Activated CD8-positive, alpha-beta memory T cell treated with anti-CD3 and anti-CD28 coated beads for 36 hours (primary cell): ENCODE data around the gene ARPC1B. TPM values are rescaled to one million over a fixed set of nuclear protein-coding genes. Genes with fewer than 3 reads are reported as not detected.

Source experiments
- CTCF ChIA-PET: fragments of 350-600 bp; sonication (Branson Sonifier 250); formaldehyde crosslinking; loops from one replicate; lab custom pipeline; 2021; ENCODE audit warnings: antibody characterized with exemption; lab: Charles Lee
- POLR2A ChIA-PET: fragments of 350-600 bp; sonication (Branson Sonifier 250); formaldehyde crosslinking; loops from one replicate; lab custom pipeline; 2021; ENCODE audit warnings: antibody characterized with exemption; lab: Charles Lee
- total RNA-seq, 2 experiments: library from RNA; stranded (reverse); gene quantifications; one replicate each; pipeline ENCODE4 v1.2.3, GENCODE V29; 2021

ARPC1B gene
- total RNA-seq, 2 experiments from 2014 or later = 267 to 276 TPM

DNA sequence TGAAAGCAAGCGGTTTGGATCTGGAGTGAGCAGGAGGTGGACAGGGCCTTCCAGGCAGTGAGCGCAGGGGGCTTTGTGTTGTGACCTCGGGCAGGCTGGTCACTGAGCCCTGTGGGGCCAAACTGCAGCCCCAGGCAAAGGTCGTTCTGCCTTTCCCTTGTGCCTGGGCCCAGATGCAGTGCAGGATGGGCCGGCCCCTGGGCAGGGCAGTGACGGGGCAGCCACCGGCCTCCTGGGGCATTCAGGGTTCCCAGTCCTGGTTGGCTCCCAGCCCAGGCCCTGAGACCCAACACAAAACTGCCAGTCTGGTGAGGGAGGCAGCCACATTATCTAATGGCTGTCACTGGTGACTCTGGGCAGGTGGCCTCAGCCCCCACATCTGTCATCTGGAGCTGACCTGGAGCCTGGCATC lies 7.1 kb downstream of the ARPC1B start:
- ChIA-PET POLR2A (interaction anchor here (0.6 kb wide), 1 partner anchor 52 kb away, joined by 4 read pairs; no protein-coding TSS in a partner anchor), CTCF (no interaction called here)

DNA sequence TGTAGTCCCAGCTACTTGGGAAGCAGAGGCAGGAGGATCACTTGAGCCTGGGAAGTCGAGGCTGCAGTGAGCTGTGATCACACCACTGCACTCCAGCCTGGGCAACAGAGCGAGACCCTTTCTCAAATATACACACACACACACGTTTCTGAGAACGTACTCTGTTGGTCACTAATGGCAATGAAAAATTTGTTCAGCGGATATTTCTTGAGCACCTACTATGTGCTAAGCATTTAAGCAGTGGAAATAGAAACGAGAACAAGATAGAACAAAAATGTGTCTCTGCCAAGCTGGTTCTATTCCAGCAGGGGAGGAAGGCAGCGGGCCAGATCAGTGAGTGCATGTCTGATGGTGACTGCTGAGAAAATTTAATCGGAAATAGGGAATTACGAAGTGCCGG lies 8.7 kb downstream of the ARPC1B start:
- ChIA-PET CTCF (no interaction called here), POLR2A (no interaction called here)

DNA sequence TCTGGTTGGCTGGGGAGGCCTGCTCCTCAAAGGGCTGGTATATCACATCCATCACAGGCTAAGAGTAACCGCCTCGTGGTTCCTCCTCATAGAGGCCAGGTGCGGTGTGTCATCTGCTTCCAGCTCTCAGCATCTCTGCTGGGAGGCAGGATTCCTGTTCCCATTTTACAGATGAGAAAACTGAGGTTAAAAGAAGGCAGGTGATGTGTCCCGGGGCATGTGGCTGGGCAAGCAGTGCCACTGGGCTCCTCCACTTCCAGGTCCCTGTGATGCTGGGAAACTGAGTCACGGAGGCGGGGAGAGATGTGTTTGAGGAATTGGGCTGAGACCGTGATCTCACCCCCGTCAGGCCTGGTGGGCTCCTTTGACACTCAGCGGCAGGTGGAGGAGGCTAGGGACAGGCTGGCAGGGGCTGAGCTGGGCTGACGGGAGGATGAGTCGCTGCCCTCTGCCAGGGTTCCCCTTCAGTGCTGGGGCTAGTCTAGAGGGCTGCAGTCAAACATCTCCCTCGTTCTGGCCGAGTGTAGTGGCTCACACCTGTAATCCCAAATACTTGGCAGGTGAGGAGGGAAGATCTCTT lies 9.4 kb downstream of the ARPC1B start:
- POLR2A ChIA-PET = no interaction called here
- CTCF ChIA-PET = no interaction called here

DNA sequence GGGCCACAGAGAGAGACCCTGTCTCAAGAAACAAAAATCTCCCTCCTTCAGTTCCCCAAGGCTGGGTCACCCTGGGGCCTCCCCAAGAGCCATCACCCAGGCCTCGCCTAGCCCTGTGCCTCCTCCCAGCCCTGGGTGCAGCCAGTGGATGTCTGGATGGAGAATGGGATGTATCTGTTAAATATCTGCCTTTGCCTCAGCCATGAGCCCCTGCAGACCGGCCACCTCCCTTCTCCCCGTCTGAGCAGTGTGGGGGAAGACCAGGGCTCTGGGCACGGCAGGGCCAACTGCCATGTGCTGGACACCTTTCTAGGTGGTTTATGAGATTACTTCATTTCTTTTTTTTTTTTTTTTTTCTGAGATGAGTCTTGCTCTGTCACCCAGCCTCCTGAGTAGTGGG lies 10.0 kb downstream of the ARPC1B start:
- ChIA-PET POLR2A (interaction anchor here (1.1 kb wide), 1 partner anchor 10 kb away, joined by 12 read pairs; no protein-coding TSS in a partner anchor), CTCF (no interaction called here)

DNA sequence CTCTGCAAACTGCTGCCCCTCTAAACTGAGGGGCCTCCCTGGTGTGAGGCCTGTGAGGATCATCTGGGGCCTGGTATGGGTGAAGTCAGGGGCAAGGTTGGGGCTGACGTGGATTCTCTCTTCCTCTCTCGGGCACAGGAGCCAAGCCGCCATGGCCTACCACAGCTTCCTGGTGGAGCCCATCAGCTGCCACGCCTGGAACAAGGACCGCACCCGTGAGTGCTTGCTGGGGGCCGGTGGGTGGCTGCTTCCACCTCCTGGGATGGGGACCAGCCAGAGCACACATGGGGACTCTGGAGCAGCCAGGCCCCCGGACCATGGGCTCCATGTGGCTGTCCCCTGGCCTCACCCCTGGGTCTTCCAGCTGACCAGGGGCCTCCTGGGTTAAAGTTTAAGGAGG lies 11.0 kb downstream of the ARPC1B start:
- POLR2A ChIA-PET = interaction anchor here (1.1 to 1.5 kb wide), 2 partner anchors 9 to 10 kb away, joined by 7 to 12 read pairs; no protein-coding TSS in a partner anchor
- CTCF ChIA-PET = no interaction called here

DNA sequence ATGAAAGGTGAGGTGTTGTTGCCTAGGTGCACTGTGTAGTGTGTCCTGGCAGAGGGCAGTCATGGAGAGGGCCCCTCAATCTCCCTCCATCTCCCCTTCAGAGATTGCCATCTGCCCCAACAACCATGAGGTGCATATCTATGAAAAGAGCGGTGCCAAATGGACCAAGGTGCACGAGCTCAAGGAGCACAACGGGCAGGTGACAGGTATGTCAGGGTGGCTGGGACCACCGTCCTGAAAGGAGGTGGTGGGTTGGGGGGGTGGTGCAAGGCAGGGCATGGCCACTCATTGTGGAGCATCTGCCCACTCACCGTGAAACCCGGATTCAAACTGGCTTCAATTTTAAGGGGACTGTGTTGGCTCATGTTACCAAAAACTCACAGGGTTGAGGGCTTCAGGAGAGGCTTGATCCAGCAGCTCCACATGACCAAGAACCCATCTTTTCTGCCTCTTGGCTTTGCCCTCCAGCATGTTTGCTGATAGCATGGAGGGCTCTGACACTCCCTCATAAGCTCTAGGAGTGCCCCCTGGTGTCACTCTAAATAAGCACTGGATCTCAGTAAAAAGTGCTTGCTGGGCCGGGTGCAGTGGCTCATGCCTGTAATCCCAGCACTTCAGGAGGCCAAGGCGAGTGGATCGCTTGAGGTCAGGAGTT lies 12.2 kb downstream of the ARPC1B start:
- CTCF ChIA-PET = interaction anchor here (0.7 to 1.3 kb wide), 3 partner anchors 14 to 73 kb away, joined by 3 to 5 read pairs (median 4); no protein-coding TSS in a partner anchor
- POLR2A ChIA-PET = interaction anchor here (0.6 to 0.8 kb wide), 2 partner anchors 17 to 1163 kb away, joined by 4 to 9 read pairs; no protein-coding TSS in a partner anchor

DNA sequence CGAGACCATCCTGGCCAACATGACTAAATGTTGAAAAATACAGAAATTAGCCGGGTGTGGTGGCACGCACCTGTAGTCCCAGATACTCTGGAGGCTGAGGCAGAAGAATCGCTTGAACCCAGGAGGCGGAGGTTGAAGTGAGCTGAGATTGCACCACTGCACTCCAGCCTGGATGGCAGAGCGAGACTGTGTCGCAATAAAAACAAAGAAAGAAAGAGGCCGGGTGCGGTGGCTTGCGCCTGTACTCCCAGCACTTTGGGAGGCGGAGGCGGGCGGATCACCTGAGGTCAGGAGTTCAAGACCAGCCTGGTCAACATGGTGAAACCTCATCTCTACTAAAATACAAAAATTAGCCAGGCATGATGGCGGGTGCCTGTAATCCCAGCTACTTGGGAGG lies 12.7 kb downstream of the ARPC1B start:
- CTCF ChIA-PET = interaction anchor here (1.0 to 1.3 kb wide), 2 partner anchors 14 to 17 kb away, joined by 4 to 5 read pairs; no protein-coding TSS in a partner anchor
- POLR2A ChIA-PET = interaction anchor here (0.6 to 0.8 kb wide), 2 partner anchors 17 to 1163 kb away, joined by 4 to 9 read pairs; no protein-coding TSS in a partner anchor

DNA sequence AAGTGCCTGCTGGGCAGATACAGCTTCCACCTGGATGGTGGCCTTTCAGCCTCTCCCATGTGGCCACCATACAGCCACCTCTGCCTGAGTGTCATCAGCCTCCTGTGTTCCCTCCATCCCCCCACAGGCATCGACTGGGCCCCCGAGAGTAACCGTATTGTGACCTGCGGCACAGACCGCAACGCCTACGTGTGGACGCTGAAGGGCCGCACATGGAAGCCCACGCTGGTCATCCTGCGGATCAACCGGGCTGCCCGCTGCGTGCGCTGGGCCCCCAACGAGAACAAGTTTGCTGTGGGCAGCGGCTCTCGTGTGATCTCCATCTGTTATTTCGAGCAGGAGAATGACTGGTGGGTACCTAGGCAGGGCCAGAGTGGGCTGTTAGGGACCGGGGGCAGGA lies 13.4 kb downstream of the ARPC1B start:
- CTCF ChIA-PET = no interaction called here
- POLR2A ChIA-PET = no interaction called here

DNA sequence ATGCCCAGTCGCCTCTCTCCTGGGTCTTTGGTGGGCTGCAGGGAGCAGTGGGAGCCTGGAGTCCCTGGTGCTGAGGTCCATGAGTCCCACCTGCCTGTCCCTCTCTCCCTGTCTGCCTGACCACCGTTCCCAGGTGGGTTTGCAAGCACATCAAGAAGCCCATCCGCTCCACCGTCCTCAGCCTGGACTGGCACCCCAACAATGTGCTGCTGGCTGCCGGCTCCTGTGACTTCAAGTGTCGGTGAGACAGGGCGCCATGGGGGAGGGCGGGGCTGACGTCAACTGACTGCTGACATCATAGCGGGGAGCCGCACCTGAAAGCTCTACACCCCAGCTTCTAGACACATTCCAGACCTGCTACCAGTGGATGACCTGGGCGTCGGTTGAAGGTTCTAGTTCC lies 15.2 kb downstream of the ARPC1B start:
- ChIA-PET CTCF (interaction anchor here (1.5 kb wide), 1 partner anchor 11 kb away, joined by 5 read pairs; no protein-coding TSS in a partner anchor), POLR2A (interaction anchor here (0.6 kb wide), 2 partner anchors 17 to 70 kb away, joined by 3 read pairs; no protein-coding TSS in a partner anchor)

DNA sequence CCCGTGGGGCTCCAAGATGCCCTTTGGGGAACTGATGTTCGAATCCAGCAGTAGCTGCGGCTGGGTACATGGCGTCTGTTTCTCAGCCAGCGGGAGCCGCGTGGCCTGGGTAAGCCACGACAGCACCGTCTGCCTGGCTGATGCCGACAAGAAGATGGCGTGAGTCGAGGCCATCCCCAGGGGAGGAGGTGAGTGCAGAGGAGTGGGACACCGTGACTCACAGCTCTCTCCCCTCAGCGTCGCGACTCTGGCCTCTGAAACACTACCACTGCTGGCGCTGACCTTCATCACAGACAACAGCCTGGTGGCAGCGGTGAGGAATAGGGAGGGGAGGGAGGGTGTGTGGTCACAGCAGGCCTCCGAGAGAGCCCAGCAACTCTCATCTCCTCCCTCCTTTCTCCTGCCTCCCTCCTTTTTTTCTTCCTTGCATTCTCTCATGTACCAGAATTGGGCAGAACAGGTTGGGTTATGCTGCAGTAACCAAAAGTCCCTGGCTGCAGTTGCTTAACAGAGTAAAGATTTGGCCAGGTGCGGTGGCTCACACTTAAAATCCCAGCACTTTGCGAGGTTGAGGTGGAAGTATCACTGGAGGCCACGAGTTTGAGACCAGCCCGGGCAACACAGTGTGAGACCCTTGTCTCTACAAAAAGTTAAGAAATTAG lies 16.5 kb downstream of the ARPC1B start:
- CTCF ChIA-PET = interaction anchor here (1.5 to 2.1 kb wide), 2 partner anchors 9 to 17 kb away, joined by 5 to 9 read pairs; partner anchors contain the start of genes BUD31 and PDAP1
- POLR2A ChIA-PET = interaction anchor here (0.7 to 0.8 kb wide), 2 partner anchors 8 to 52 kb away, joined by 3 to 4 read pairs; no protein-coding TSS in a partner anchor

DNA sequence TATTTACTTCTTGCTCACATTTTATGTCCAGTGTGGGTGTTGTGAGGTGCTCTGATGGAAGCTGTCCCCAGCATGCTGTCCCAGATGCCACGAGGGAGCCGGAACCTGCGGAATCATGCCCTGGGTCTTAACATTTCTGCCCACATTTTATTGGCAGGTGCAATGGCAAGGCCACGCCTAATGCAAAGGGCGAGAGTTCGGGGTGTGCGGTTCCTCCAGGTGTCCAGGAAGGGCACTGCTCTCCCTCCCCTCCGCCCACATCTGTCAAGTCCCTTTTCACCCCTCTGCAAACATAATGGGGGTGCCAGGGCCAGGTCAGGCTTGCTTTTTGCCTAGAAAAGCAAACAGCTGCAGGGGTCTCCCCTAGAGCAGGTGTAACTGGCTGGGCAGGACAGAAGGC lies 17.5 kb downstream of the ARPC1B start:
- POLR2A ChIA-PET = interaction anchor here (0.6 to 4.6 kb wide), 3 partner anchors 15 to 72 kb away, joined by 3 to 38 read pairs (median 5); partner anchors contain the start of genes BUD31 and PDAP1
- CTCF ChIA-PET = interaction anchor here (0.6 to 2.1 kb wide), 5 partner anchors 10 to 25 kb away, joined by 3 to 9 read pairs (median 4); partner anchors contain the start of genes BUD31 and PDAP1

DNA sequence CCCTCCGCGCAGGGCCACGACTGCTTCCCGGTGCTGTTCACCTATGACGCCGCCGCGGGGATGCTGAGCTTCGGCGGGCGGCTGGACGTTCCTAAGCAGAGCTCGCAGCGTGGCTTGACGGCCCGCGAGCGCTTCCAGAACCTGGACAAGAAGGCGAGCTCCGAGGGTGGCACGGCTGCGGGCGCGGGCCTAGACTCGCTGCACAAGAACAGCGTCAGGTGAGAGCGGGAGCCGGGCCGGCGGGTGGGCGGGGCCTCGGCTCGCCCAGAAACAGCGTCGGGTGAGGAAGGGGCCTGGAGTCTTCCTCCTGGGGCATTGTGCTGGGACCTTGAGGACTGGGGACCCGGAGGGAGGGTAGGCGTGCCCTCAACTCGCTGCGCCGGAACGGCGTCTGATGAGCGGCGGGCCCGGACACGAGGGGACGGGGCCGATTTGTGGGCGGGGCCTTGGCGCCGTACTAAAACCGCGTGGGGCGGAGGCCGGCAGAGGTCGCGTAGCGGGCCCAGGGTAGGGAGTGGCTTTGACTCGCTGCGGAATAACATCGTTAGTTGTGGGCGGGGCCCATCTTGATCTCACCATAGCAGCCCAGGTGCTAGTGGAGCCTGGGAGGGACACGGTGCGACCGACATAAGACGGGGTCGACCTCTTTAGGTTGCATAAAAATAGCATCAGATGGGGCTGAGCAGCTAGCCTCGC lies 18.3 kb downstream of the ARPC1B start:
- POLR2A ChIA-PET = interaction anchor here (0.5 to 4.6 kb wide), 4 partner anchors 14 to 755 kb away, joined by 3 to 38 read pairs (median 6); partner anchors contain the start of genes BUD31 and PDAP1
- CTCF ChIA-PET = interaction anchor here (0.6 to 2.1 kb wide), 5 partner anchors 10 to 55 kb away, joined by 3 to 9 read pairs (median 4); partner anchors contain the start of genes BUD31 and PDAP1

DNA sequence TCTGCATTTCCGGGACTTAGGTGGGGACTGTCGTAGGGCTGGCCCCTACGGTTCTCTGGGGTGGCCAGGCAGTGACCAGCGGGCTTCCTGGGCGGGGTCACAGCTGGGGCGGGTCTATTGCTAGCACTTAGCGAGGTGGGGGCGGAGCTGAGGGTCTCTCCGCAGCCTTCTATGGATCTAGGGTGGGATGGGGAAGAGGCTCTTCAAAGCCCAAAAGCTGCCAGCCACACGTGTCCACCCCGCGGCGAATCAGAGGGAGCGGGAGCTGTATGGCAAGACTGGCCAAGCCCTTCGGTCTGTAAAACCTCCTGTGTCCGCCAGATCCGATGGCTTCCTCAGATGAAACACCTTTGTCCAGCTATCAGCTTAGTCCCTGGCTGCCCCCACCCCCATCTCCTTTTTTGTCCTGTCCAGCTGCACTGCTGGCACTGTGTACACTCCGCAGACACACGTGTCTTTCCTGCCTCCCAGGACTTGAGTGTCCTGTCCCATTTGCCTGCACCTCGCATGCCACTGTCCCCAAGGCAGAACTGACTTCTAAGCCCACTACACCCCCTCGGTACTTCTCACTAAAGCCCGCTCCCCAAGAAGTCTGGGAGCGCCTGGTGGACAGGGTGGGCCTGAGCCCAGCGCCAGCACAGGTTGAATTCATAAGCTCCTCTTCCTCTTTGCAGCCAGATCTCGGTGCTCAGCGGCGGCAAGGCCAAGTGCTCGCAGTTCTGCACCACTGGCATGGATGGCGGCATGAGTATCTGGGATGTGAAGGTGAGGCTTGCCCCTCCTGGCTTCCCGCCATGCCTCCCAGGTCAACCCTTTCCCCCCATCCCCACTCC lies 19.0 kb downstream of the ARPC1B start:
- CTCF ChIA-PET = interaction anchor here (0.6 to 2.2 kb wide), 5 partner anchors 13 to 1485 kb away, joined by 3 to 8 read pairs (median 3); partner anchors contain the start of genes BUD31 and PDAP1
- POLR2A ChIA-PET = interaction anchor here (0.5 to 4.6 kb wide), 4 partner anchors 8 to 755 kb away, joined by 6 to 38 read pairs (median 9); partner anchors contain the start of genes BUD31 and PDAP1

DNA sequence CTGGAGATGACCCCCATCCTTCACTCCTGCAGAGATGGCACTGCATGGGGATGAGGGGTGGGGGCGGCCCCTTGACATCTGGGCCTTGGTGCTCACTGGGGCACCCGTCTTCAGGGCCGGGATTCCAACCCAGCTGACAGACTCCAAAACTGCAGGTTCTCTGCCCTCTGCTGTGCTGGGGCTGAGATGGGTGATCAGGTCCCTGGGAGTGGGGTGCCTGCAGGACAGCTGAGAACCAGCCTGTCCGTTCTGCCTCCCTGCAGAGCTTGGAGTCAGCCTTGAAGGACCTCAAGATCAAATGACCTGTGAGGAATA lies 19.6 kb downstream of the ARPC1B start:
- POLR2A ChIA-PET = interaction anchor here (0.7 to 4.6 kb wide), 2 partner anchors 9 to 13 kb away, joined by 12 to 38 read pairs; partner anchors contain the start of genes BUD31 and PDAP1

DNA sequence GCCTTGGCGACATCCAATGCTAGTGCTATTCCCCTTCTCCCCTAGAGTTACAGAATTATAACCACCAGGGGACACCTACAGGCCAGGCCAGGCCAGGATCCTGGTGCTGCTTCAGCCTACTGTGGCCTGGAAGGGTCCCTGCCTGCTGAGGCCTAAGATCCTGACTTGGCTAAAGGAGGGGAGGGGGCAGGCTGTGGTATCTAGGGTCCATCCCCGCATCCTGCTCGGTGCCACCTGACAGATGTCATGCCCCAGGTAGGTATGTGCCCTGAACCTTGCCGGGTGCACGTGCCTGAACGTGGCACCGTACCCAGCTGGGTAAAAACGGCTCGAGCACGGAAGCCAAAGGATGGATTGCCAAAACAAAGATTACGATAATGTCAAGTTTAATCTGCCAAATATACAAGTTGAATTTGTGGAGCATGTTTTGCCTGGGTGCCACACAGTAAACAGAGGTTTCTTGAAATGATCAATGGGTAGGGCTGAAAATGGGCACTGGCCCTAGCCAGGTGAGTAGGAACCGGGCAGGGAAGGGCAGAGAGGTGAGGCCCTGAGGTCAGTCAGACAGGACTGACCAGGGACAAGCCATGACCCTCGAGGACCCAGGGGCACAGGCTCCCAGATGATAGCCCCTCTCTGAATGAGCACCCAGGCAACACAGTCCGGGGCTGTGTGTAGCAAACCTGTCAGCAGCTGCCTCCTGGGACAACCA lies 21.2 kb downstream of the ARPC1B start:
- ChIA-PET POLR2A (interaction anchor here (4.6 kb wide), 1 partner anchor 11 kb away, joined by 38 read pairs; the partner anchor contains the start of genes BUD31 and PDAP1), CTCF (interaction anchor here (2.2 kb wide), 1 partner anchor 12 kb away, joined by 8 read pairs; the partner anchor contains the start of genes BUD31 and PDAP1)

More for the DNA sequence above, 19.6 kb downstream of the ARPC1B start:
- CTCF ChIA-PET = interaction anchor here (0.6 to 2.2 kb wide), 4 partner anchors 14 to 1996 kb away, joined by 3 to 8 read pairs (median 3); partner anchors contain the start of genes BUD31 and PDAP1
